Brain microvascular endothelial cell (primary cell): Measurements from ENCODE around the gene FGD6.
A peak's percentile ranks its signal among the peaks of the same experiment; 100 is the strongest.

ENCODE experiments used
- DNase-seq: peaks from one replicate; pipeline ENCODE4 v3.0.0-alpha.2; 2020
- H3K27ac ChIP-seq: fragments of 250-450 bp; sonication (Bioruptor Pico); 2 replicates; pipeline ENCODE4 v1.5.1; 2020; ENCODE audit warnings: mild to moderate bottlenecking, moderate library complexity
- H3K27me3 ChIP-seq: fragments of 250-450 bp; sonication (Bioruptor Pico); replicated peaks from 2 replicates; pipeline ENCODE4 v1.5.1; 2020; ENCODE audit warnings: mild to moderate bottlenecking
- H3K36me3 ChIP-seq: fragments of 250-450 bp; sonication (Bioruptor Pico); replicated peaks from 2 replicates; pipeline ENCODE4 v1.5.1; 2020; ENCODE audit warnings: mild to moderate bottlenecking
- H3K4me3 ChIP-seq: 2 replicates; pipeline ENCODE4 v1.5.1; 2011; ENCODE audit warnings: low read depth, mild to moderate bottlenecking, control low read depth, low read length, moderate library complexity
- in situ Hi-C: cut with HindIII; loops from 2 replicates; pipeline ENCODE4 v1.10.0; 2017; ENCODE audit warnings: low sequenced_read_pairs, low pct_ligation_motif_present
- TF ChIP-seq, protein P1 (sequence below): IDR thresholded peaks from 2 replicates; pipeline ENCODE4 v1.5.1; 2011; ENCODE audit warnings: low read depth, mild to moderate bottlenecking, moderate library complexity, low read length, control low read depth, inconsistent platforms; ENCODE audit errors: missing control alignments

The FGD6 gene

DNA sequence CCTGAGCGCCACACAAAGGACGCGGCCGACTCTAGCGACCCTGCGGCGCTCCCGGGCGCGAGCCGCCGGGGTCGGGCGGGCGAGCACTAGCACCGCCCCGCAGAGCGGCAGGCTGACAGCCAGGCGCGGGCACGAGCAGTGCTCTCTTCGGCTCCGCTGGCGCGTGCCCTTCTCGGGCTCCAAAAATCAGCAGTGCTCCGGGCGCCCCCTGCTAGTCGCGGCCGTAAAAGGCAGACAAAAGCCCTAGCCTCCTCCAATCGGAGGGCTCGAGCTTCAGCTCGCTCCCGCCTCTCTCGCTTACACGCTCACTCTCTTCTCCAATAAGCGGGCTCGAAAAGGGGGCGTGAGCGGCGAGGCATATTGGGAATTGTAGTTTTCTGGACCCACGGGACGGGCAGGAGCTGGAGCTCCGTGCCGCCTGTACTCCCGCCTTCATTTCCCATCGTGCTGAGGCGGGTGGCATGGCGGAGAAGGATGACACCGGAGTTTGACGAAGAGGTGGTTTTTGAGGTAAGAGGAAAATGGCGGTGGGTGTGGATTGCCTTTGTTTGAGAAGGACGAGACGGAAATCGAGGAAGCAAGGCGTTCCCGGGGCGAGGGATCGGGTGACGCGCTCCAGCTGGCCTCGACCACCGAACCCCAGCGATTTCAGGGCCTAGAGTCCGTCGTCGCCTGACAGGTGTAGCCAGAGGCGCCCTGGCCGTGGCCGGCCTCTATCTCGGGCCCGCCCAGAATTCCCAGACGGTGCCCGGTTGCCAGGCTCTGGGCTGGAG lies at the start of gene FGD6, which contains the start of gene VEZT:
TSS of gene FGD6 (minus strand) at position 91 of the 773 bp plus-strand sequence. CDS start 227 bp downstream, outside the sequence.
TSS of gene VEZT (plus strand) at position 431 of the 773 bp plus-strand sequence. CDS start at position 475, 44 bp downstream.
- H3K27me3 ChIP-seq = no peaks in the 10 kb centered on the region
- H3K4me3 ChIP-seq = peak within 1 kb of the TSS; percentile 89
- TF ChIP-seq, protein P1, sequence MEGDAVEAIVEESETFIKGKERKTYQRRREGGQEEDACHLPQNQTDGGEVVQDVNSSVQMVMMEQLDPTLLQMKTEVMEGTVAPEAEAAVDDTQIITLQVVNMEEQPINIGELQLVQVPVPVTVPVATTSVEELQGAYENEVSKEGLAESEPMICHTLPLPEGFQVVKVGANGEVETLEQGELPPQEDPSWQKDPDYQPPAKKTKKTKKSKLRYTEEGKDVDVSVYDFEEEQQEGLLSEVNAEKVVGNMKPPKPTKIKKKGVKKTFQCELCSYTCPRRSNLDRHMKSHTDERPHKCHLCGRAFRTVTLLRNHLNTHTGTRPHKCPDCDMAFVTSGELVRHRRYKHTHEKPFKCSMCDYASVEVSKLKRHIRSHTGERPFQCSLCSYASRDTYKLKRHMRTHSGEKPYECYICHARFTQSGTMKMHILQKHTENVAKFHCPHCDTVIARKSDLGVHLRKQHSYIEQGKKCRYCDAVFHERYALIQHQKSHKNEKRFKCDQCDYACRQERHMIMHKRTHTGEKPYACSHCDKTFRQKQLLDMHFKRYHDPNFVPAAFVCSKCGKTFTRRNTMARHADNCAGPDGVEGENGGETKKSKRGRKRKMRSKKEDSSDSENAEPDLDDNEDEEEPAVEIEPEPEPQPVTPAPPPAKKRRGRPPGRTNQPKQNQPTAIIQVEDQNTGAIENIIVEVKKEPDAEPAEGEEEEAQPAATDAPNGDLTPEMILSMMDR = peak; percentile 71
- in situ Hi-C loops = no loop called here
- H3K36me3 ChIP-seq = no peaks in the 10 kb centered on the region
- DNase-seq = peak; percentile 99
- H3K27ac ChIP-seq = peak within 1 kb of the TSS; percentile 80

DNA sequence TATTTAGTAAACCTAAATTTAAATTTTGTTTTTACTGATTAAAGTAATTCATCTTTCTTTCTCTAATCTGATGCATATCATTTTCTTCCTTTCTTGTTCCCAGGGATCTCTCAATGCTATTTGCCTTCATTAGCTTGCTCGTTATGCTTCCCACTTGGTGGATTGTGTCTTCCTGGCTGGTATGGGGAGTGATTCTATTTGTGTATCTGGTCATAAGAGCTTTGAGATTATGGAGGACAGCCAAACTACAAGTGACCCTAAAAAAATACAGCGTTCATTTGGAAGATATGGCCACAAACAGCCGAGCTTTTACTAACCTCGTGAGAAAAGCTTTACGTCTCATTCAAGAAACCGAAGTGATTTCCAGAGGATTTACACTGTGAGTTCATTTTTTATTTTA lies 49.0 kb upstream of the FGD6 start:
- no peak overlapping the region for H3K27ac ChIP-seq
- TF ChIP-seq, protein P1 = no peak
- in situ Hi-C loops = no loop called here
- DNase-seq = no peak
- H3K27me3 ChIP-seq = no peaks in the 10 kb centered on the region
- H3K4me3 ChIP-seq = no peak overlapping the region
- peaks cover 41% of the 10 kb centered on the region for H3K36me3 ChIP-seq

DNA sequence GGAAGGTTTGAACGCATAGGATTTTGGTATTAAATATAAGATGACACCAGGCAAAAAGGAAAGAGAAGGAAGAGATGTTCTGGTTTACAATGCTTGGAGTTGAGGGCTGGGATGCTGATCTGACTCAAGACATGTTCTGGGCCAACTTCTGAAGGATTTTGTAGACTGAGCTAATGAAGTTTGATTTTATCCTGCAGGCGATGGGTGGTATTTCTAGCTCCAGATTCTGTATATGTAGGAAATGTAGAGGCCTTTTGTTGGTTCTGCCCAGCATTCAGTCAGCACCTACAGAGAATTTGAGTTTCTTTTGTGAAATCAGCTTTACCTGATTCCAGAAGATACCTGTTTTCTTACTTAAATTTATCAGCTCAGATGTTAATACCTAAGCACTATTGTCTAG lies 48.5 kb upstream of the FGD6 start:
- Histone ChIP-seq H3K4me3 (no peak overlapping the region), H3K36me3 (peaks cover 41% of the 10 kb centered on the region), H3K27me3 (no peaks in the 10 kb centered on the region), H3K27ac (no peak overlapping the region)
- DNase-seq = no peak
- TF ChIP-seq, protein P1 = no peak
- in situ Hi-C loops = no loop called here

DNA sequence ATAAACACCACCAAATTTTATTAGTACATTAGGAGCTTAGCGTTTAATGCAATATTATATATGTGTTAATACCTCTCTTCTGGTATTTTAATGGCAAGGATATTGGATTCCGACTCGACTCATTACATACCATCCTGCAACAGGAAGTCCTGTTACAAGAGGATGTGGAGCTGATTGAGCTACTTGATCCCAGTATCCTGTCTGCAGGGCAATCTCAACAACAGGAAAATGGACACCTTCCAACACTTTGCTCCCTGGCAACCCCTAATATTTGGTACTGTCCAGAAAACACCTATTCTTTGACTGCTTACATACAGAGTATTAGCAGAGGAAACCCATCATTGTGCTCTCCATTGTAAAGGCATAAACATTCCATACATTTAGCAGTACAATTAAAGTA lies 45.5 kb upstream of the FGD6 start:
- TF ChIP-seq, protein P1 = no peak
- Histone ChIP-seq H3K4me3 (no peak overlapping the region), H3K27ac (no peak overlapping the region), H3K36me3 (peaks cover 37% of the 10 kb centered on the region), H3K27me3 (no peaks in the 10 kb centered on the region)
- in situ Hi-C loops = no loop called here
- no peak for DNase-seq

DNA sequence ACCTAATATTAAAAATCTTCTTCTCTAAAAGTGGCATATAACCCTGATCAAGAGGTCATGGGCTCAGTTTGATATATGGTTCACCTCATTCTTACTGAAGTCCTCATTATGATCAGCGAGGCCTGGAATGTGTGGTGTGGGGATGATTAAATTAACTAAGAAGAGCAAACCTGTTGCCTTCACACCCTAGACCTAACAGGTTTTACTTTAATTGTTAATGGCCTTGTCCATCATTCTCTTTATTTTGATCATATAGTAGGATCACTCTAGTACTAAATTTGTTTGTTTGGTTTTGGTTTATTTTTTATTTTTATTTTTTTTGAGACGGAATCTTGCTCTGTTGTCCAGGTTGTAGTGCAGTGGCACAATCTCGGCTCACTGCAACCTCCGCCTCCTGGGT lies 43.8 kb upstream of the FGD6 start:
- no peak overlapping the region for H3K27ac ChIP-seq
- no peak for DNase-seq
- TF ChIP-seq, protein P1 = no peak
- H3K4me3 ChIP-seq = no peak overlapping the region
- H3K27me3 ChIP-seq = no peaks in the 10 kb centered on the region
- peaks cover 32% of the 10 kb centered on the region for H3K36me3 ChIP-seq
- in situ Hi-C loops = no loop called here
